Stimulated activated CD8-positive, alpha-beta memory T cell treated with anti-CD3 and anti-CD28 coated beads, Interleukin-2, amount 100 ng/mL, for 1 hour (primary cell): Measurements from ENCODE around the gene VPS16.
A peak's percentile ranks its signal among the peaks of the same experiment; 100 is the strongest.

ENCODE experiments used
- DNase-seq, 2 donors: peaks; one replicate each; pipeline ENCODE4 v3.0.0-alpha.2; 2020; ENCODE audit warnings: low read depth in 2 of 2

Gene VPS16

GRCh38 chr20:2840138-2840966, at the start of gene VPS16, which contains the start of gene PCED1A:
VPS16 (plus strand) TSS chr20:2840745; CDS start chr20:2840775, 30 bp downstream.
PCED1A (minus strand) TSS chr20:2840655; CDS start chr20:2839912, 743 bp downstream.
- peak; percentile 78 for DNase-seq

- DNase-seq = no peak
Measured at GRCh38 chr20:2793471-2793870, 47.1 kb upstream of the VPS16 start.

- DNase-seq = no peak
Measured at GRCh38 chr20:2794202-2794748, 46.3 kb upstream of the VPS16 start.

GRCh38 chr20:2794866-2795447, 45.6 kb upstream of the VPS16 start:
- no peak for DNase-seq

GRCh38 chr20:2795451-2795850, 45.1 kb upstream of the VPS16 start:
- no peak for DNase-seq

- DNase-seq = no peak
Measured at GRCh38 chr20:2796011-2796660, 44.4 kb upstream of the VPS16 start.

GRCh38 chr20:2797136-2797983, 43.2 kb upstream of the VPS16 start:
- no peak for DNase-seq

- DNase-seq = no peak
Measured at GRCh38 chr20:2798095-2798805, 42.3 kb upstream of the VPS16 start.

- DNase-seq = no peak
Measured at GRCh38 chr20:2798814-2799213, 41.7 kb upstream of the VPS16 start.

GRCh38 chr20:2799271-2799670, 41.3 kb upstream of the VPS16 start:
- DNase-seq = no peak

GRCh38 chr20:2799688-2800520, 40.6 kb upstream of the VPS16 start:
- no peak for DNase-seq

- no peak for DNase-seq
Measured at GRCh38 chr20:2800521-2801285, 39.8 kb upstream of the VPS16 start, which contains the start of gene CPXM1. CPXM1 (minus strand) TSS chr20:2800627; CDS start chr20:2800572, 55 bp downstream.

GRCh38 chr20:2801286-2801728, 39.2 kb upstream of the VPS16 start:
- DNase-seq = no peak

- no peak for DNase-seq
Measured at GRCh38 chr20:2804041-2804828, 36.3 kb upstream of the VPS16 start.

GRCh38 chr20:2804852-2805688, 35.5 kb upstream of the VPS16 start:
- no peak for DNase-seq

GRCh38 chr20:2805689-2806350, 34.7 kb upstream of the VPS16 start:
- DNase-seq = no peak

GRCh38 chr20:2806351-2806701, 34.2 kb upstream of the VPS16 start:
- no peak for DNase-seq
